GM23338 (cell line): ENCODE measurements around the gene FTO. TPM values are rescaled to one million over a fixed set of nuclear protein-coding genes. Genes with fewer than 3 reads are reported as not detected.

Experiments
- ATAC-seq: fragments of 200-7000 bp; cut with Tn5 transposase; 3 replicates; pipeline ENCODE4 v1.9.1; 2020
- DNase-seq: peaks from one replicate; pipeline ENCODE4 v3.0.0-alpha.2; 2015; ENCODE audit warnings: low spot score
- H2AFZ ChIP-seq: fragments of 200-600 bp; sonication (generic); 2 replicates; pipeline ENCODE4 v1.8.0; 2016; ENCODE audit warnings: antibody characterized with exemption, mild to moderate bottlenecking, moderate library complexity
- H3F3A ChIP-seq: fragments of 200-600 bp; sonication (generic); replicated peaks from 2 replicates; pipeline ENCODE4 v1.8.0; 2017; ENCODE audit warnings: antibody characterized with exemption, mixed run types, low read depth
- H3K27ac ChIP-seq: fragments of 200-600 bp; sonication (generic); 2 replicates; pipeline ENCODE4 v1.6.1; 2016; ENCODE audit warnings: low read depth
- H3K27me3 ChIP-seq: fragments of 200-600 bp; sonication (generic); 2 replicates; pipeline ENCODE4 v1.8.0; 2016; ENCODE audit warnings: mild to moderate bottlenecking, mixed run types, moderate library complexity; ENCODE audit not compliant: insufficient read depth
- H3K36me3 ChIP-seq: fragments of 200-600 bp; sonication (generic); 2 replicates; pipeline ENCODE4 v1.8.0; 2016; ENCODE audit warnings: mild to moderate bottlenecking; ENCODE audit not compliant: insufficient read depth
- H3K4me1 ChIP-seq: fragments of 200-600 bp; sonication (generic); 2 replicates; pipeline ENCODE4 v1.8.0; 2016; ENCODE audit warnings: mild to moderate bottlenecking, moderate library complexity; ENCODE audit not compliant: insufficient read depth
- H3K4me2 ChIP-seq: fragments of 200-600 bp; sonication (generic); 2 replicates; pipeline ENCODE4 v1.7.1; 2017; ENCODE audit warnings: mixed run types
- H3K4me3 ChIP-seq: fragments of 200-600 bp; sonication (generic); 2 replicates; pipeline ENCODE4 v1.6.1; 2016; ENCODE audit warnings: mixed run types
- H3K79me2 ChIP-seq: fragments of 200-600 bp; sonication (generic); replicated peaks from 2 replicates; pipeline ENCODE4 v1.8.0; 2017; ENCODE audit warnings: mild to moderate bottlenecking; ENCODE audit not compliant: insufficient read depth
- H3K9me2 ChIP-seq: fragments of 200-600 bp; sonication (generic); 2 replicates; pipeline ENCODE4 v1.8.0; 2017; ENCODE audit not compliant: insufficient read depth
- H4K20me1 ChIP-seq: fragments of 200-600 bp; sonication (generic); replicated peaks from 2 replicates; pipeline ENCODE4 v1.8.0; 2017; ENCODE audit warnings: mild to moderate bottlenecking; ENCODE audit not compliant: insufficient read depth
- H3K27ac Mint-ChIP-seq: 2 replicates; pipeline ENCODE4 v1.8.0; 2020; ENCODE audit warnings: inconsistent platforms, mild to moderate bottlenecking, moderate library complexity, mixed read lengths
- H3K27me3 Mint-ChIP-seq: 3 replicates; pipeline ENCODE4 v1.8.0; 2022; ENCODE audit warnings: low read depth, mild to moderate bottlenecking, moderate library complexity, mixed read lengths, inconsistent platforms; ENCODE audit not compliant: insufficient read depth, poor library complexity
- H3K36me3 Mint-ChIP-seq: 3 replicates; pipeline ENCODE4 v1.8.0; 2021; ENCODE audit warnings: low read depth, mild to moderate bottlenecking, inconsistent platforms, moderate library complexity, mixed read lengths
- H3K4me1 Mint-ChIP-seq: 3 replicates; pipeline ENCODE4 v1.8.0; 2020; ENCODE audit warnings: mild to moderate bottlenecking, inconsistent platforms, mixed read lengths
- H3K4me3 Mint-ChIP-seq: 3 replicates; pipeline ENCODE4 v1.8.0; 2021; ENCODE audit warnings: moderate library complexity, mild to moderate bottlenecking, inconsistent platforms, mixed read lengths
- H3K9me3 Mint-ChIP-seq: 3 replicates; pipeline ENCODE4 v1.8.0; 2020; ENCODE audit warnings: moderate library complexity, mild to moderate bottlenecking, inconsistent platforms, mixed read lengths
- CREB1 ChIP-seq: fragments of 250-450 bp; sonication (Bioruptor Pico); IDR thresholded peaks from 2 replicates; pipeline ENCODE4 v1.5.0; 2020; ENCODE audit warnings: low read depth, mild to moderate bottlenecking, moderate library complexity
- ETS1 ChIP-seq: IDR thresholded peaks from 2 replicates; pipeline ENCODE4 v1.6.1; 2016; ENCODE audit warnings: antibody characterized with exemption
- EZH2 ChIP-seq: fragments of 200-600 bp; sonication (generic); IDR thresholded peaks from one replicate; pipeline ENCODE4 v1.8.0; 2017; ENCODE audit warnings: antibody characterized with exemption, mild to moderate bottlenecking, low read depth; ENCODE audit not compliant: unreplicated experiment
- EZH2phosphoT487 ChIP-seq: fragments of 200-600 bp; sonication (generic); IDR thresholded peaks from one replicate; pipeline ENCODE4 v1.8.1; 2018; ENCODE audit warnings: antibody characterized with exemption; ENCODE audit not compliant: unreplicated experiment
- JUNB ChIP-seq: IDR thresholded peaks from one replicate; pipeline ENCODE4 v1.6.1; 2016; ENCODE audit warnings: antibody characterized with exemption; ENCODE audit not compliant: unreplicated experiment
- NANOG ChIP-seq: IDR thresholded peaks from 2 replicates; pipeline ENCODE4 v1.6.1; 2016; ENCODE audit warnings: antibody characterized with exemption, borderline replicate concordance
- POLR2AphosphoS5 ChIP-seq: IDR thresholded peaks from 2 replicates; pipeline ENCODE4 v1.6.1; 2016; ENCODE audit warnings: antibody characterized with exemption, low read depth
- ZNF114 ChIP-seq: fragments of 250-450 bp; sonication (Bioruptor Pico); IDR thresholded peaks from 2 replicates; pipeline ENCODE4 v1.5.0; 2020; ENCODE audit warnings: mild to moderate bottlenecking, moderate library complexity
- polyA plus RNA-seq: library from polyadenylated mRNA; unstranded; fragments of >200 nt; fragmentation: Nextera tagmentation; extraction: Ambion mirVana; gene quantifications from 2 replicates; pipeline ENCODE4 v1.2.1, GENCODE V29; 2016
- total RNA-seq: library from RNA; depleted of rRNA; stranded (reverse); fragments of >200 nt; shearing (Covaris generic); gene quantifications from 2 replicates; pipeline ENCODE4 v1.2.3, GENCODE V29; 2014
- TF ChIP-seq, protein P1 (sequence below): fragments of 250-450 bp; sonication (Bioruptor Pico); IDR thresholded peaks from 2 replicates; pipeline ENCODE4 v1.5.0; 2020; ENCODE audit warnings: mild to moderate bottlenecking, moderate library complexity
- TF ChIP-seq, protein P2 (sequence below), 2 experiments: fragments of 200-600 bp in 1 of 2; sonication (generic) in 1 of 2; conservative IDR thresholded peaks; 2 replicates each; pipeline versions ENCODE4 v1.5.1 to v1.6.1; 2016 to 2017; ENCODE audit warnings: antibody characterized with exemption in 2 of 2, low read depth in 2 of 2, mild to moderate bottlenecking in 2 of 2, moderate library complexity in 1 of 2

FTO gene
- total and polyA plus RNA-seq, 2 experiments from 2014 or later = 17.7 to 69.6 TPM

DNA sequence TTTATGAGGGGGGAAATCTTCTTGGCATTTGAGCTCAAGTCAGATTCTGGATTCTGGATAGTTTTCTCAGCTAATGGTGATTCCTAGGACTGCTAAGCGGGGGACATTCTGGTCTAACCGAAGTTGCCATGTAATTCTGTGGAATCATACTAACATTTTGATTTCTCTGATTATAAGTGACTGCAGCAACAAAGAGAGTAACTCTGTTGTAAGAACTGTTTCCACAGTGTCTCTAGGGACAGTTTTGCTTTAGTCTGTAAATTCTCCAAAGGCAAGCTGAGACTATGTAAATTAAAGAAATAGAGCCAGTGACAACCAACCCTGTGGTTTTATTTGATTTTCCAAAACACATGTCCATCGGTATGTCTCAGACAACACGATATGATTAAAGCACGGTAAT, 296.4 kb downstream of the FTO start:
- Mint-ChIP-seq H3K4me3 (no peak overlapping the region), H3K4me1 (no peaks in the 10 kb centered on the region), H3K36me3 (no peaks in the 10 kb centered on the region; the same call in 2 of the 3 replicates), H3K27ac (no peak overlapping the region), H3K9me3 (no peaks in the 10 kb centered on the region), H3K27me3 (no peaks in the 10 kb centered on the region)
- Histone ChIP-seq H4K20me1 (no peaks in the 10 kb centered on the region), H3K36me3 (no peaks in the 10 kb centered on the region), H3K4me3 (no peak overlapping the region), H2AFZ (no peak overlapping the region), H3K4me2 (no peak overlapping the region), H3F3A (no peaks in the 10 kb centered on the region), H3K4me1 (no peaks in the 10 kb centered on the region), H3K27ac (no peak overlapping the region), H3K9me2 (no peaks in the 10 kb centered on the region), H3K27me3 (no peaks in the 10 kb centered on the region), H3K79me2 (no peaks in the 10 kb centered on the region)
- TF ChIP-seq EZH2 = no peak
- TF ChIP-seq CREB1 = no peak
- no peak for TF ChIP-seq NANOG
- no peak for ATAC-seq
- no peak for DNase-seq

GRCh38 chr16:54006693-54007092, 302.7 kb downstream of the FTO start:
- H3K27me3 ChIP-seq = no peaks in the 10 kb centered on the region
- Mint-ChIP-seq H3K36me3 (no peaks in the 10 kb centered on the region), H3K4me1 (no peaks in the 10 kb centered on the region), H3K27me3 (no peaks in the 10 kb centered on the region), H3K9me3 (no peaks in the 10 kb centered on the region), H3K27ac (no peak overlapping the region), H3K4me3 (no peak overlapping the region)
- H3K4me1 ChIP-seq = no peaks in the 10 kb centered on the region
- no peaks in the 10 kb centered on the region for H3F3A ChIP-seq
- no peak overlapping the region for H3K4me3 ChIP-seq
- H4K20me1 ChIP-seq = no peaks in the 10 kb centered on the region
- no peaks in the 10 kb centered on the region for H3K79me2 ChIP-seq
- H3K9me2 ChIP-seq = no peaks in the 10 kb centered on the region
- DNase-seq = no peak
- no peak overlapping the region for H2AFZ ChIP-seq
- H3K4me2 ChIP-seq = no peak overlapping the region
- ATAC-seq = no peak
- no peaks in the 10 kb centered on the region for H3K36me3 ChIP-seq
- no peak overlapping the region for H3K27ac ChIP-seq
- TF ChIP-seq JUNB (no peak), ETS1 (no peak), EZH2 (no peak), POLR2AphosphoS5 (no peak), ZNF114 (no peak), EZH2phosphoT487 (no peak), CREB1 (no peak)
- TF ChIP-seq, protein P1, sequence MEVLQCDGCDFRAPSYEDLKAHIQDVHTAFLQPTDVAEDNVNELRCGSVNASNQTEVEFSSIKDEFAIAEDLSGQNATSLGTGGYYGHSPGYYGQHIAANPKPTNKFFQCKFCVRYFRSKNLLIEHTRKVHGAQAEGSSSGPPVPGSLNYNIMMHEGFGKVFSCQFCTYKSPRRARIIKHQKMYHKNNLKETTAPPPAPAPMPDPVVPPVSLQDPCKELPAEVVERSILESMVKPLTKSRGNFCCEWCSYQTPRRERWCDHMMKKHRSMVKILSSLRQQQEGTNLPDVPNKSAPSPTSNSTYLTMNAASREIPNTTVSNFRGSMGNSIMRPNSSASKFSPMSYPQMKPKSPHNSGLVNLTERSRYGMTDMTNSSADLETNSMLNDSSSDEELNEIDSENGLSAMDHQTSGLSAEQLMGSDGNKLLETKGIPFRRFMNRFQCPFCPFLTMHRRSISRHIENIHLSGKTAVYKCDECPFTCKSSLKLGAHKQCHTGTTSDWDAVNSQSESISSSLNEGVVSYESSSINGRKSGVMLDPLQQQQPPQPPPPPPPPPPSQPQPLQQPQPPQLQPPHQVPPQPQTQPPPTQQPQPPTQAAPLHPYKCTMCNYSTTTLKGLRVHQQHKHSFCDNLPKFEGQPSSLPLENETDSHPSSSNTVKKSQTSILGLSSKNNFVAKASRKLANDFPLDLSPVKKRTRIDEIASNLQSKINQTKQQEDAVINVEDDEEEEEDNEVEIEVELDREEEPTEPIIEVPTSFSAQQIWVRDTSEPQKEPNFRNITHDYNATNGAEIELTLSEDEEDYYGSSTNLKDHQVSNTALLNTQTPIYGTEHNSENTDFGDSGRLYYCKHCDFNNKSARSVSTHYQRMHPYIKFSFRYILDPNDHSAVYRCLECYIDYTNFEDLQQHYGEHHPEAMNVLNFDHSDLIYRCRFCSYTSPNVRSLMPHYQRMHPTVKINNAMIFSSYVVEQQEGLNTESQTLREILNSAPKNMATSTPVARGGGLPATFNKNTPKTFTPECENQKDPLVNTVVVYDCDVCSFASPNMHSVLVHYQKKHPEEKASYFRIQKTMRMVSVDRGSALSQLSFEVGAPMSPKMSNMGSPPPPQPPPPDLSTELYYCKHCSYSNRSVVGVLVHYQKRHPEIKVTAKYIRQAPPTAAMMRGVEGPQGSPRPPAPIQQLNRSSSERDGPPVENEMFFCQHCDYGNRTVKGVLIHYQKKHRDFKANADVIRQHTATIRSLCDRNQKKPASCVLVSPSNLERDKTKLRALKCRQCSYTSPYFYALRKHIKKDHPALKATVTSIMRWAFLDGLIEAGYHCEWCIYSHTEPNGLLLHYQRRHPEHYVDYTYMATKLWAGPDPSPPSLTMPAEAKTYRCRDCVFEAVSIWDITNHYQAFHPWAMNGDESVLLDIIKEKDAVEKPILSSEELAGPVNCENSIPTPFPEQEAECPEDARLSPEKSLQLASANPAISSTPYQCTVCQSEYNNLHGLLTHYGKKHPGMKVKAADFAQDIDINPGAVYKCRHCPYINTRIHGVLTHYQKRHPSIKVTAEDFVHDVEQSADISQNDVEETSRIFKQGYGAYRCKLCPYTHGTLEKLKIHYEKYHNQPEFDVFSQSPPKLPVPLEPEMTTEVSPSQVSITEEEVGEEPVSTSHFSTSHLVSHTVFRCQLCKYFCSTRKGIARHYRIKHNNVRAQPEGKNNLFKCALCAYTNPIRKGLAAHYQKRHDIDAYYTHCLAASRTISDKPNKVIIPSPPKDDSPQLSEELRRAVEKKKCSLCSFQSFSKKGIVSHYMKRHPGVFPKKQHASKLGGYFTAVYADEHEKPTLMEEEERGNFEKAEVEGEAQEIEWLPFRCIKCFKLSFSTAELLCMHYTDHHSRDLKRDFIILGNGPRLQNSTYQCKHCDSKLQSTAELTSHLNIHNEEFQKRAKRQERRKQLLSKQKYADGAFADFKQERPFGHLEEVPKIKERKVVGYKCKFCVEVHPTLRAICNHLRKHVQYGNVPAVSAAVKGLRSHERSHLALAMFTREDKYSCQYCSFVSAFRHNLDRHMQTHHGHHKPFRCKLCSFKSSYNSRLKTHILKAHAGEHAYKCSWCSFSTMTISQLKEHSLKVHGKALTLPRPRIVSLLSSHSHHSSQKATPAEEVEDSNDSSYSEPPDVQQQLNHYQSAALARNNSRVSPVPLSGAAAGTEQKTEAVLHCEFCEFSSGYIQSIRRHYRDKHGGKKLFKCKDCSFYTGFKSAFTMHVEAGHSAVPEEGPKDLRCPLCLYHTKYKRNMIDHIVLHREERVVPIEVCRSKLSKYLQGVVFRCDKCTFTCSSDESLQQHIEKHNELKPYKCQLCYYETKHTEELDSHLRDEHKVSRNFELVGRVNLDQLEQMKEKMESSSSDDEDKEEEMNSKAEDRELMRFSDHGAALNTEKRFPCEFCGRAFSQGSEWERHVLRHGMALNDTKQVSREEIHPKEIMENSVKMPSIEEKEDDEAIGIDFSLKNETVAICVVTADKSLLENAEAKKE = no peak
- TF ChIP-seq, protein P2, sequence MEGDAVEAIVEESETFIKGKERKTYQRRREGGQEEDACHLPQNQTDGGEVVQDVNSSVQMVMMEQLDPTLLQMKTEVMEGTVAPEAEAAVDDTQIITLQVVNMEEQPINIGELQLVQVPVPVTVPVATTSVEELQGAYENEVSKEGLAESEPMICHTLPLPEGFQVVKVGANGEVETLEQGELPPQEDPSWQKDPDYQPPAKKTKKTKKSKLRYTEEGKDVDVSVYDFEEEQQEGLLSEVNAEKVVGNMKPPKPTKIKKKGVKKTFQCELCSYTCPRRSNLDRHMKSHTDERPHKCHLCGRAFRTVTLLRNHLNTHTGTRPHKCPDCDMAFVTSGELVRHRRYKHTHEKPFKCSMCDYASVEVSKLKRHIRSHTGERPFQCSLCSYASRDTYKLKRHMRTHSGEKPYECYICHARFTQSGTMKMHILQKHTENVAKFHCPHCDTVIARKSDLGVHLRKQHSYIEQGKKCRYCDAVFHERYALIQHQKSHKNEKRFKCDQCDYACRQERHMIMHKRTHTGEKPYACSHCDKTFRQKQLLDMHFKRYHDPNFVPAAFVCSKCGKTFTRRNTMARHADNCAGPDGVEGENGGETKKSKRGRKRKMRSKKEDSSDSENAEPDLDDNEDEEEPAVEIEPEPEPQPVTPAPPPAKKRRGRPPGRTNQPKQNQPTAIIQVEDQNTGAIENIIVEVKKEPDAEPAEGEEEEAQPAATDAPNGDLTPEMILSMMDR (conservative IDR thresholded peaks at IDR 0.05; ENCODE audit: low read depth in 2 of 2) = no peak
